ENCODE results near the gene RHOG.

DNA sequence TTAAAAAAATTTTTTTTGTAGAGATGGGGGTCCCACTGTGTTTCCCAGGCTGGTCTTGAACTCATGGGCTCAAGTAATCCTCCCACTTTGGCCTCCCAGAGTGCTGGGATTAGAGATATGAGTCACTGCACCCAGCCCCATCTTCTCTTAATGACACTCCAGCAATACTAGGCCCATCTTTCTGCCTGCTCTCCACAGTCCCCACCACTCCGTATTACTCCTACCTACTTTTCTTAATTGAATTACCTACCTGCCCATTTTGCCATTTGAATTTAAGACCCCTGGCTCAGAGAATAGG is 12.7 kb upstream of the RHOG start:
- TF ChIP-seq CTCF (IDR thresholded peaks at IDR 0.05) (no peak), POLR2A (IDR thresholded peaks at IDR 0.05) (no peak)

Data from heart left ventricle (tissue), 13 donors.